ENCODE results near the gene TEF. TPM values are rescaled to one million over a fixed set of nuclear protein-coding genes. Genes with fewer than 3 reads are reported as not detected.
"Not testable (repeated sequence)": the region's sequence is repeated elsewhere in the genome, so short reads cannot be mapped to it uniquely, and the experiment has no call there.

Gene TEF
- total RNA-seq, 2 experiments from 2014 or later = 1.9 to 2.4 TPM

DNA sequence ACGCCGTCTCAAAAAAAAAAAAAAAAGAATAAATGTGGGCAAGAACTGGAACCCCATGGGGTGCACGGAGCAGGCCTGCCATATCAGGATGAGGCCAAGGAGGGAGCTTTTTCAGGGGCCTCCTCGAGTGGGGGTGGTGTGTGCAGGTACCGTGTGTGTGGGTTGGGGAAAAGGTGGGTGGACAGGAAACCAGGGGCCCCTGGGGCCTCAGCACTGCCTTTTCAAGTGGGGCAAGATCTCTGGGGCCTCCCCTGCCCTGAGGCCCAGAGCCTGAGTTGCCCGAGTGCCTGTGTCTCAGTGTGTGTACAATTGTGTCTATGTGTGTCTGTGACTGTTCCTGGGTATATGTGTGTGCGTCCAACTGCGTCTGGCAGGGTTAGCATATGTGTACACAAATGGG, 23.8 kb downstream of the TEF start:
- ChIA-PET POLR2A (interaction anchor here (0.6 to 0.7 kb wide), 2 partner anchors 60 to 104 kb away, joined by 3 to 4 read pairs; partner anchors contain the start of gene ZC3H7B), CTCF (interaction anchor here (1.2 to 6.5 kb wide), 5 partner anchors 63 to 127 kb away, joined by 4 to 52 read pairs (median 15); partner anchors contain the start of genes ACO2 and PHF5A)

DNA sequence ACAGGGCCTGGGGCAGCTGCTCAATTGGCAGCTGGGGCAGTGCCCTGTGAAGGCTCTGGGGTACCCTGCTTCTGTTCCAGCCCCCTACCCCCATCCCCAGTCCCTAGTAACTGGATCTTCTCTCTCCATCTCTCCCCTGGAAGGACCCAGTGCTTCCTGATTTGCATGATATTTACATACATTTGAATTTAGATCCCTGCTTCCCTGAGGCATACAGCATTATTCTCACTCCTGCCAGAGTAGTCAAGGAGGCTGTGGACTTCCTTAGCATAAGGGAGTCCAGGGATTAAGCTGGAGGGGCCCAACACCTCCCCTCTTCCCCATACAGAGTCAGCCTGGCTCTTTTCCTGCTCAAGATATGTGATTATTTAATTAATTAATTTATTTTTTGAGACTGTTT, 24.7 kb downstream of the TEF start:
- ChIA-PET POLR2A (no interaction called here), CTCF (interaction anchor here (0.5 to 6.5 kb wide), 5 partner anchors 39 to 110 kb away, joined by 3 to 52 read pairs (median 4); no protein-coding TSS in a partner anchor)

DNA sequence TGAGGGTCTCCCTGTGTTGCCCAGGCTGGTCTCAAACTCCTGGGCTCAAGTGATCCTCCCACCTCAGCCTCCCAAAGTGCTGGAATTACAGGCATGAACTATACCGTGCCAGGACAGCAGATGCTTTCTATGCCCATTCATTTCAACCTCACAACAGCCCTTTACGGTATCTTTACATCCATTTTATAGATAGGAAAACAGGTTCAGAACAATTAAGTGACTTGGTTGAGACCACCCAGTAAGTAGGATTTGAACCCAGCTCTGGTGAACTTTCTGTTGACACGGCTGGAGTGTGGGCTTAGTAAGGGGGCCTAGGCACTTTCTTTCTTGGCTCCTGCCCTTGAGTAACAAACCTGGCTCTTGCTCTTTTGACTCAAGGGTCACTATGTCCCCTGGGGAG, 25.7 kb downstream of the TEF start:
- ChIA-PET POLR2A (interaction anchor here (0.6 kb wide), 1 partner anchor 145 kb away, joined by 7 read pairs; no protein-coding TSS in a partner anchor), CTCF (interaction anchor here (0.6 kb wide), 1 partner anchor 320 kb away, joined by 3 read pairs; no protein-coding TSS in a partner anchor)

DNA sequence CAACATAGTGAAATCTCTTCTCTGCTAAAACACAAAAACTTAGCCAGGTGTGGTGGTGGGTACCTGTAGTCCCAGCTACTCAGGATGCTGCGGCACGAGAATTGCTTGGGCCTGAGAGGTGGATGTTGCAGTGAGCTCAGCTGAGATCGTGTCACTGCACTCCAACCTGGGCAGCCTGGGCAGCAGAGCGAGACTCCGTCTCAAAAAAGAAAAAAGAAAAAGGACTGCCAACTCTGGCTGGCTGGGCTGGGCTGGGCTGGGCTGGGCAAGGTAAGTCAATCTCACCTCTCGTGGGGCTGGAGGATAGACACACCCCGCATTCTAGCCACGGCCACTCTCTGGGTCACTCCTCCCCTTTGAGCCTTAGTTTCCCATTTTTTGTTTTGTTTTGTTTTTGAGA, 26.9 kb downstream of the TEF start:
- ChIA-PET POLR2A (interaction anchor here (0.6 kb wide), 2 partner anchors 116 to 118 kb away, joined by 4 to 7 read pairs; no protein-coding TSS in a partner anchor), CTCF (interaction anchor here (0.7 kb wide), 1 partner anchor 393 kb away, joined by 3 read pairs; no protein-coding TSS in a partner anchor)

DNA sequence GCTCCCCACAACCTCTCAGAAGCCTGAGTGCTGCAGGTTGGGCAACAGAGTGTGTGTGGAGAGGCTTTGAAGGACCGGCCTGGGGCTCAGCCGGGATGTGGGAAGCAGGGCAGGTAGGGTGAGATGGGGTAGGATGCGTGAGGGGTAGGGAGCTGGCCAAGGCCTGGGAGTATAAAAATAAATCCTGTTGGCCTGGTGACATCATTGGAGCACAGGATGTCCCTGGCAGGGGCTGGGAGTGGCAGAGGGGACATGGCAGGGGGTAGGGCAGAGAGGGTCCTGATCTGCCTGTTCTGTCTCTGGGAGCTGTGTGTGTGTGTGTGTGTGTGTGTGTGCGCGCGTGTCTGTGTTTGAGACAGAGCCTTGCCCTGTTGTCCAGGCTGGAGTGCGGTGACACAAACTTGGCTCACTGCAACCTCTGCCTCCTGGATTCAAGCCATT, 28.6 kb downstream of the TEF start:
- ChIA-PET CTCF (interaction anchor here (1.5 to 1.9 kb wide), 3 partner anchors 107 to 116 kb away, joined by 6 to 7 read pairs (median 7); no protein-coding TSS in a partner anchor), POLR2A (interaction anchor here (0.5 kb wide), 1 partner anchor 90 kb away, joined by 4 read pairs; no protein-coding TSS in a partner anchor)

DNA sequence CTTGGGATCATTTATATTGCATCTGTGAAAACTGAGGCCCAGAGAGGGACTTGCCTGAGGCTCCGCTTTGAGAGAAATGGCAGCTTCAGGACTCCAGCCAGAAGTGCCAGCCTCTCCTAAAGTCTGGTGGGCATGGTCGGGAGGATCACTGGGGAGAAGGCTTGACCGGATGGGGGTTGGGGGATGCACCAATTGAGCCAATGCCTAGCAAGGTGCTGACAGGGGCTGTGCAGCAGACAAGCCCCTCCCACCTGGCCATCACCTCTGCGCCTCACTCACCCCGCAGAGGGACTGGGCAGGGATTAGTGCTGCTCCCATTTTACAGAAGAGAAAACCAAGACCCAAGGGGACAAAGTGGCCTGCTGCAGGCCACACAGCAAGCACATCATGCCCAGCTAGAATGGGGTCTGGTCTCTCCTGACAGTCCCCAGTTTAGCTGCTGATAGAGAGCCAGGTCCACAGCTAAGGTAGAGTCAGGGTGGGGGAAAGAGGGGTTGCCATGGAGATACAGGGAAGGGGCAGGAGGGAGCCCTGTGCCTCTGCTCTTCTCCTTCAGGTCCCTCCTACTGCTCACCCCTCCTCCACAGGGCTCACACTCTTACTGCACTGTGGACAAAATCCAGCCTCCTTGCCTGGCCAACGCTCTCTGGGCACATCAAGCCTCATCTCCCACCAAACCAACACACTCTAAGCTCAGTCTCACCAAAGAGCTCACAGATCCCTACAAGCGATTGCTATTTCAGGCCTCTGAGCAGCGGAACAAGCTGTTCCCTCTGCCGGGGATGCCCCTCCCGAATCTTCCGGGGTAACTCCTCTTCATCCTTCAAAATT, 29.5 kb downstream of the TEF start:
- ChIA-PET POLR2A (interaction anchor here (0.5 to 1.1 kb wide), 2 partner anchors 13 to 127 kb away, joined by 3 to 4 read pairs; no protein-coding TSS in a partner anchor), CTCF (interaction anchor here (0.9 to 1.9 kb wide), 3 partner anchors 17 to 115 kb away, joined by 3 to 7 read pairs (median 3); no protein-coding TSS in a partner anchor)

DNA sequence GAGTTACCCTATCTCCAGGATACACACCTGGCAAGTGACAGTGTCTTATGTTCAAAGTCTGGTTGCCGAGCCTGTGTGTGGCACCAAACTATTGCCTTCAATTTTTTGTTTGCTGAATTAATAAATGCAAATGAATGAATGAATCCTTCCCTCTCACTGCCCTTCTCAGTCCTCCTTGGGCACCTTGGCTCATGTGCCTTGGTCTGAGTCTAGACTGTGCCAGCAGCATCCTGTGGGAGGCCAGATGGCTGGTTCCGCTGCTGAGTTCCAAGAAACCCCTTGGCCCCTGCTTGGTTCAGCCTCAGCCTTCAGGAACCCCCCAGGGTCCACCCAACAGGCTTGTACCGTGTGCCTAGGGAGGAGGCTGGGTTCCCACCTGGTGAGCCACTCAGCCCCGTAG, 33.8 kb downstream of the TEF start:
- ChIA-PET CTCF (interaction anchor here (0.6 kb wide), 1 partner anchor 307 kb away, joined by 3 read pairs; no protein-coding TSS in a partner anchor), POLR2A (no interaction called here)

DNA sequence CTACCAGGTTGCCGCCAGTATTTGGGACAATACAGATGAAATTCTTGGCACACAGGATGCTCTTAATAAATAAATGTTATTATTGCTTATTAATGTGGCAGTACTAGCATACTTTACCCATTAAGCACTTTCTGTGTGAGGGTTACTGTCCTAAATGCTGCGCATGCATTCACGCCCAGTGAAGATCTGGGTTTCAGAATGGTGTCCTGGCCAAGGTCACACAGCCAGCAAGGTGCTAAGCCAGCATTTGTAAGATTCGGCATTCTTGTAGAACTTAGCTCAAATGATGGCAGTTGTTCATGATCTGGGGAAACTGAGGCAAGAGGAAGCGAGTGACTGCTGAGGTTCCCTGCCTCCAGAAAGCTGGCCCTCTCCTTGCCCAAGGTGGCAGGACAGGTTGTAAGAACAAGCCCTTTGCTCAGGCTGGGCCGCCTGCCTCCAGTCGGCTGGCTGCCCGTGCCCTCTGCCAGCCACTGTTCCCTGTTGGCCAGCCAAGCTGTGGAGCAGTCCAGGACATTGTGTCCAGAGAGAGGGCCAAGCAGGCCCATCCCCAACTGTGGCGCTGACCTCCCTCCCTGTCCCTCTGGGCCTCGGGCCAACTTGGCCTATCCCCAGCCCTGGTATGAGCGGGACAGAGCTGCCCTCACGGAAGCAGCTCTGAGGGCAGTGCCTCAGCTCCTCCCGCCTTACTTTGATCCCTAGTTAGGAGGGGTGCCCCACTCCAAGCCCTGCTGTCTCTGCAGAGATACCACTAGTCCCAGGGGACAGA, 36.1 kb downstream of the TEF start:
- ChIA-PET CTCF (interaction anchor here (1.1 kb wide), 1 partner anchor 109 kb away, joined by 3 read pairs; no protein-coding TSS in a partner anchor), POLR2A (no interaction called here)

DNA sequence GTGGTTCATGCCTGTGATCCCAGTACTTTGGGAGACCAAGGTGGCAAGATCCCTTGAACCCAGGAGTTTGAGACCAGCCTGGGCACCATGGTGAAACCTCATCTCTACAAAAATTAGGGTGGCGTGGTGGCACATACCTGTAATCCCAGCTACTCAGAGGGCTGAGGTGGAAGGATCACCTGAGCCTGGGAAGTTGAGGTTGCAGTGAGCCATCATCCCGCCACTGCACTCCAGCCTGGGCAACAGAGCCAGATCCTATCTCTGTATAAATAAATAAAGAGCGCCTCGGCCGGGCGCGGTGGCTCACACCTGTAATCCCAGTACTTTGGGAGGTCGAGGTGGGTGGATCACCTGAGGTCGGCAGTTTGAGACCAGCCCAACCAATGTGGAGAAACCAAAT, 37.0 kb downstream of the TEF start:
- ChIA-PET CTCF (no interaction called here), POLR2A (no interaction called here)

DNA sequence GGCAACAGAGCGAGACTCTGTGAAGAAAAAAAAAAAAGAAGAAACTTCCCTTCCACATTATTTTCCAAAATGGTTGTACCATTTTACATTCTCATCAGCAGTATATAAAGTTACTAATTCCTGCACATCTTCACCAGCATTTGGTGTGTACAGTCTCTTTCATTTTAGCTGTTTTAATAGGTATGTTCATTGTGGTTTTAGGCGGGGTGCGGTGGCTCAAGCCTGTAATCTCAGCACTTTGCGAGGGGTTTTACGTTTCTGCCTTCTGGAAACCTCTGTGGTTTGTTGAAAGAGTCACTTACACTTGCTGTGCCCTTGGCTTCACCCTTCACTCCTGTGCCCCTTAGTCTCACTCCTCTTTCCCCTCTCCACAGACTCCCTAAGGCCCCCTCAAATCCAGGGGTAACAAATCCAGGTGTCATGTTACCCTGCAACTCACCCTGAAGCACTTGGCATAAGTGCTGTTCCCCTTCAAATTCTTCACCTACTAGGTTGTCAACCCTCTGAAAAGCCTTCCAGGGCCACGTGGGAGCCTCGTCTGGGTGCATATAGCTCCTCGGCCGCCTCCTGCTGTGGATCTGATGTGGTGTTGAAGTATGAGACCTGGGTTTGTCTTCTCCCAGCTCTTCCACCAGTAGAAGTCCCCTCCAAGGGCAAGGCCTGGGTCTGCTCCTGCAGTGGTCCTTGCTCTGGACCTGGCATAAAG, 44.1 kb downstream of the TEF start:
- CTCF ChIA-PET = interaction anchor here (0.7 to 1.5 kb wide), 4 partner anchors 21 to 53 kb away, joined by 3 to 4 read pairs (median 4); partner anchors contain the start of gene TOB2
- POLR2A ChIA-PET = no interaction called here

DNA sequence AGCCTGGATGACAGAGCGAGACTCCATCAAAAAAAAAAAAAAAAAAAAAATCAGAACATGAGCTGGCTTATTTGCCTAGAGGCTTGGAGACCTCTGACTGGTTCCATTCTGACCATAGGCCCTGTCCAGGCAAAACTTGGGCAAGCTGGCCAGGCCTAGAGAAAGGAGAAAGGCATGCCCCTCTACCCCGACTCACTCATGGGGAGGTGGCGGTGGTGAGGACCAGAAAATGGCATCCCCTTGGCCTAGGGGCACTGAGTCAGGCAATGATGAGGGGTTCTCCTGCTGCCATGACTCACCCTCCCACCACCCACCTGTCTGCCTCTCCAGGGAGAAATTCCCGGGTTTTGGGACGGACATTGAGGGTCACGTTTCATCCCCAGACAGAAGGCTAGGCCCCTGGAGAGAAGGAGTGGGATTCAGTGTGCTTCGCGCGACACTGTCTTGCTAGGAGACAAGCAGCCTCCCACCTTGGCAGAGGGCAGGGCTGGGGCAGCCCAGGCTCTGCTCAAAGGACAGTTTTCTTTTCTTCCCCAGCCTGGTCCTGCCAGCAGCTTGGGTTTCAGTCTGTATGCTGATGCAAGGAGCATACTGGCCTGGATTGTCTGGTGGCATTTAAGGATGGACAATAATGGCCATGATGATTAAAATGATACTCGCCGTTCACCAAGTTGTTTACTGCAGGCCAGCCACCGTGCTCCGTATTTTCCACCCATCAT, 47.6 kb downstream of the TEF start:
- ChIA-PET CTCF (interaction anchor here (2.0 kb wide), 1 partner anchor 88 kb away, joined by 7 read pairs; no protein-coding TSS in a partner anchor), POLR2A (interaction anchor here (0.6 to 0.7 kb wide), 4 partner anchors 18 to 407 kb away, joined by 3 to 5 read pairs (median 4); no protein-coding TSS in a partner anchor)

DNA sequence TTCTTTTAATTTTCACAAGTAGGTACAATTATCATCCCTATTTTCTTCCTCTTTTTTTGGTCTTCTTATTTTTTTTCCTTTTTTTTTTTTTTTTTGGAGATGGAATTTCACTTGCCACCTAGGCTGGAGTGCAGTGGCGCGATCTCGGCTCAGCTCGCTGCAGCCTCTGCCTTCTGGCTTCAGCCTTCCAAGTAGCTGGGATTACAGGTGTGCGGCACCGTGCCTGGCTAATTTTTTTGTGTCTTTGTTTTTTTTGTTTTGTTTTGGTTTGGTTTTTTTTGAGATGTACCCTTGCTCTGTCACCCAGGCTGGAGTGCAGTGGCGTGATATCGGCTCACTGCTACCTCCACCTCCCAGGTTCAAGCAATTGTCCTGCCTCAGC, 48.2 kb downstream of the TEF start:
- CTCF ChIA-PET = no interaction called here
- POLR2A ChIA-PET = no interaction called here

DNA sequence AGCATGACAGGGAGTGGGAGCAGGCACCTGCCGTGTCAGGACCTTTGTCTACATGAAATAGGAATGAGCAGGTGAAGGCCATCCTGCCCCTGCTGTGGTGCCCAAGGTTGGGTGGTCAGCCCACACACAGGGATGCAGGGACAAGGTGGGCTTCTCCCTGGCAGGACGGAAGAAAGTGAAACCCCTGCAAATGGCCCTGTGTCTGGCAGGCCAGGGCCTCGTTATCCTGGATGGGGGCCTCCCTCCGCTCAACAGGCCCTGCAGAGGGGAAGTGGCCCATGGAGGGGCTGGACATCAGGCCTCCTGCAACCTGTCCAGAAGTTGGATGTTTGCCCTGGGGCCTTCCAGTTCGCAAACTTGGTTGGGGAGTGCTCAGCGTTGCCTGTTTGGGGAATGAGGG, 49.9 kb downstream of the TEF start:
- CTCF ChIA-PET = no interaction called here
- POLR2A ChIA-PET = no interaction called here

DNA sequence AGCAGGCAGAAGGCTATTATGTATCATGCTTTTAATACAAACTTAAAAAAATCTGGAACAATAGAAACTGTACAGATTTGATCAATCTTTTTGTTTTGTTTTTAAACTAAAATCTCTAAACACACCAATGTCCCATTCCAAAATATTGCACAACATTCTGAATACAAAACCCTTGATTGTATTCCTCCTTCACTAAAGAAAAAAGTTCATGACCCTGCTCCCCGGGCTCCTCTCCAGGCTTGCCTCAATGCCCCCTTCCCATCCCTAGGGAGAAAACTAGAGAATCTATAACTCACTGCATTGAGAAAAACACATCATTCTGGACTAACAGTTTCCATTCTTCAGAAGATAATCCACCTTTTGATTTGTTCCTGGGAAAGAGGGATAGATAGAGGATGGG, 51.7 kb downstream of the TEF start:
- POLR2A ChIA-PET, CTCF ChIA-PET: not testable (repeated sequence)

DNA sequence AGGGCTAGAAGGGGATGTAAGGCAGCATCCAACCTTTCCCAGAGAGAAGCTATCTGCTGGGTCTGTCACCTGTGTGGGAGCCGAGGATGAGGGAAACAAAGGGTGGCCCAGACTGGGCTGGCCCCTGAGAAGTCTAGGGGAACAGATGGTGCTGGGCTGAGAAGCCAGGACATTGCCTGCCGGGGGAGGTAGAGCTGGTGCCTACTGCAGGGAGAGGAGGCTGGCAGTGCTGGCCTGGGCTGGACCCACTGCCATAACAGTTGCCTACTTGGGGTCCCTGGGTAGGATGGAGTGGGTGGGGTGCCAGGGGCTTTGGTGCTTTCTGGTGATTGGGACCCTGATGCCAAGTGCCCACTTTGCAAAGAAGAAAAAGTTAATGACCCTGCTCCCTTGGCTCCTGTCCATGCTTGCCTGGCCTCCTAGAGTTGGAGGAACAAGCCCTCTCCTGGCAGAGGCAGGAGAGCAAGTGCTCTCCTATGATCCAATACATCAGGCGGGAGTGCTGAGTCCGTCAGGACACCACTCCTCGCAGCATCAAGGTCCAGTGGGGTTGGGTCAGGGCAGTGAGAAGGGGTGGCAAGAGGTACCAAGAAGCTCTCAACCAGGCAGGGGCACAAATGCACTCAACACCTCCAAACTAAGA, 52.7 kb downstream of the TEF start:
- CTCF ChIA-PET, POLR2A ChIA-PET: not testable (repeated sequence)

DNA sequence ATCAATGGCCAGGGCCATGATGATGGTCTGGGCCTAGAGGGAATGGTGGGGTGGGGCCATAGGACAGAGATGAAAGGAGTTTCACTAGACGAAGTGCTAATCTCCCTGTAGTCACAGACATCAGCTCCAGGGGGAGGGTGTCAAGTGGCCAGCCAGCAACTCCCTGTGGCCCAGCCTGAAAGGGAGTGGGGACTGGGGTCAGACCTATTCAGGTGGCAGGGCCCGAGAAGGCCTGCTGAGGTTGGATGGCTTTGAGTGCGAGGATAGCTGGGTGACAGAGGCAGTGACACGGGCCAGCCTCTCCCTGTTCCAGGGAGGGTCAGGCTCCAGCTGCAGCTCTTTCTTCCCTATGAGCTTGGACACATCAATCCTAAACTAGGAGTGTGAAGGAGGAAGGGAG, 53.8 kb downstream of the TEF start:
- ChIA-PET CTCF (no interaction called here), POLR2A (interaction anchor here (1.2 kb wide), 1 partner anchor 33 kb away, joined by 5 read pairs; the partner anchor contains the start of genes ACO2 and PHF5A)

DNA sequence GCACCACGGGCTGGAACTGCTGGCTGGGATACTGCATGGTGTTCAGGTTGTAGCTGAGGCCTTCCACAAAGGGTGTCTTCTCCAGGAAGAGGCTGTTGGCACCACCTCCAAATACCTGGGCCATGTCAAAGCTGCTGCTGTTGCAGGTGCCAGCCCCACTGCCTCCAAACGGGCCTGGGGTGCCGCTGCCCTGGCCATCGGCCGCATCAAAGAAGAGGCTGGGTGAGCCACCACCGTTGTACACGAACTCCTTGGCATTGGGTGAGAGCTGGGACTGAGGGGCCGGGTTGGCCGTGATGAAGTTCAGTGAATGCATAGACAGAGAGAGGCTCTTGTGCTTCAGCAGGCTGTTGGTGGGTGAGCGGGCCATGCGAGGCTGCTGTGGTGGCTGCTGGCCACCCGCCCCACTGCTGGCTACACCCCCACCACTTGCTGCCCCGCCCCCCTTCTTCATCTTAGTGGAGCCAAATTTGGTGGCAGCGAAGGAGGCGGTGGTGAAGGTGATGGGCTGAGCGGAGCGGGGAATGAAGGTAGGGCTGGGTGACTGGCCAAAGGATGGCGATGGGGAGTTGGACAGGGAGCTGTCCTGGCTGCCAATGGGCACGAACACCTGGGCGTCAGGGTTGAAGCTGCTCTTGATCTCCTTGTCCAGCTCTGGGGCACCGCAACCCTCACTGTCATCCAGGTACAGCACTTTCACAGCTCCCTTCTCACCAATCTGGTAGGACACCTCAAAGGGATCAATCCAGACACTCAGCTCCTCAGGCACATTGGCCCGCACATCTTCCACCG, 54.8 kb downstream of the TEF start:
- ChIA-PET CTCF (no interaction called here), POLR2A (interaction anchor here (1.2 to 1.9 kb wide), 2 partner anchors 10 to 32 kb away, joined by 5 to 8 read pairs; partner anchors contain the start of genes ACO2, PHF5A and TOB2)

Data from activated CD8-positive, alpha-beta memory T cell treated with anti-CD3 and anti-CD28 coated beads for 36 hours (primary cell).